ENCODE data around the gene CDKAL1. TPM values are rescaled to one million over a fixed set of nuclear protein-coding genes. Genes with fewer than 3 reads are reported as not detected.

CDKAL1 gene
- total and polyA plus RNA-seq, 2 donors (not counting 3 experiments of a cell fraction or from before 2014, with no cell fraction given): 6.1 to 20.5 TPM

- no peaks in the 10 kb centered on the region for H3K36me3 ChIP-seq (ENCODE audit: control insufficient read depth in 2 of 2, extremely low read depth in 1 of 2, insufficient read depth in 2 of 2, low read length in 2 of 2)
- no peak overlapping the region for H3K27ac ChIP-seq (ENCODE audit: insufficient read depth, low read depth, low read length)
- CTCF ChIA-PET: no interaction called here
- no peak for FAIRE-seq
- H3K9me1 ChIP-seq (replicated peaks; ENCODE audit: control insufficient read depth, extremely low read depth, insufficient read depth, low read length): no peaks in the 10 kb centered on the region
- no peak for DNase-seq (ENCODE audit: low read depth, low spot score)
- no peaks in the 10 kb centered on the region for H3K27me3 ChIP-seq (ENCODE audit: control insufficient read depth in 2 of 2, insufficient read depth in 2 of 2, low read length in 2 of 2)
- no peaks in the 10 kb centered on the region for H3K4me1 ChIP-seq (ENCODE audit: control insufficient read depth, extremely low read depth, insufficient read depth, low read length)
- dilution Hi-C loops (cut with MboI; ENCODE audit: extremely low pct_ligation_motif_present, low sequenced_read_pairs): no loop called here
- no peak for TF ChIP-seq MYC (IDR thresholded peaks at IDR 0.05; ENCODE audit: low read depth, low read length)
- no peak for TF ChIP-seq EZH2 (IDR thresholded peaks at IDR 0.05; ENCODE audit: borderline replicate concordance, low read depth, low read length, severe bottlenecking)
- no peak for TF ChIP-seq POLR2A (IDR thresholded peaks at IDR 0.05; ENCODE audit: low read depth, low read length)
- no peak for TF ChIP-seq GATA2 (IDR thresholded peaks at IDR 0.05; ENCODE audit: insufficient read depth, insufficient read length, low read depth, low read length)
- no peak for TF ChIP-seq JUN (IDR thresholded peaks at IDR 0.05; ENCODE audit: borderline replicate concordance, insufficient read depth, insufficient read length, low read depth)
- no peak for TF ChIP-seq CTCF (IDR thresholded peaks at IDR 0.05; ENCODE audit: extremely low read depth in 1 of 2, insufficient read depth in 1 of 2, low read depth in 1 of 2, low read length in 2 of 2)
- TF ChIP-seq MAX (IDR thresholded peaks at IDR 0.05; ENCODE audit: insufficient read depth, insufficient read length): no peak
- TF ChIP-seq FOS (IDR thresholded peaks at IDR 0.05; ENCODE audit: borderline replicate concordance, insufficient read depth, low read length): no peak
- H3K9me3 ChIP-seq (replicated peaks; ENCODE audit: control insufficient read depth, insufficient read depth, low read length): no peaks in the 10 kb centered on the region
- no peak overlapping the region for H2AFZ ChIP-seq (ENCODE audit: low read depth, low read length)
- H4K20me1 ChIP-seq (replicated peaks; ENCODE audit: control insufficient read depth, extremely low read depth, insufficient read depth, low read length): no peaks in the 10 kb centered on the region
- BruUV-seq (replicated peaks): no TSS peak
- no peaks in the 10 kb centered on the region for H3K79me2 ChIP-seq (ENCODE audit: control insufficient read depth, insufficient read depth, low read length)
- POLR2A ChIA-PET: no interaction called here
- H3K9ac ChIP-seq (replicated peaks; ENCODE audit: extremely low read depth, insufficient read depth, low read length): no peak overlapping the region
- intact Hi-C loops (cut with micrococcal nuclease): no loop called here
- H3K4me2 ChIP-seq (ENCODE audit: insufficient read depth, low read length): no peak overlapping the region
- H3K4me3 ChIP-seq (replicated peaks in 1 of 3; ENCODE audit: insufficient read depth in 1 of 3, low read depth in 1 of 3, low read length in 3 of 3): no peak overlapping the region
Observed at GRCh38 chr6:21214738-21215448, 680.6 kb downstream of the CDKAL1 start.
